ENCODE results near the gene HECW1.
A peak's percentile ranks its signal among the peaks of the same experiment; 100 is the strongest.
"Not testable (repeated sequence)": the region's sequence is repeated elsewhere in the genome, so short reads cannot be mapped to it uniquely, and the experiment has no call there.

The HECW1 gene

DNA sequence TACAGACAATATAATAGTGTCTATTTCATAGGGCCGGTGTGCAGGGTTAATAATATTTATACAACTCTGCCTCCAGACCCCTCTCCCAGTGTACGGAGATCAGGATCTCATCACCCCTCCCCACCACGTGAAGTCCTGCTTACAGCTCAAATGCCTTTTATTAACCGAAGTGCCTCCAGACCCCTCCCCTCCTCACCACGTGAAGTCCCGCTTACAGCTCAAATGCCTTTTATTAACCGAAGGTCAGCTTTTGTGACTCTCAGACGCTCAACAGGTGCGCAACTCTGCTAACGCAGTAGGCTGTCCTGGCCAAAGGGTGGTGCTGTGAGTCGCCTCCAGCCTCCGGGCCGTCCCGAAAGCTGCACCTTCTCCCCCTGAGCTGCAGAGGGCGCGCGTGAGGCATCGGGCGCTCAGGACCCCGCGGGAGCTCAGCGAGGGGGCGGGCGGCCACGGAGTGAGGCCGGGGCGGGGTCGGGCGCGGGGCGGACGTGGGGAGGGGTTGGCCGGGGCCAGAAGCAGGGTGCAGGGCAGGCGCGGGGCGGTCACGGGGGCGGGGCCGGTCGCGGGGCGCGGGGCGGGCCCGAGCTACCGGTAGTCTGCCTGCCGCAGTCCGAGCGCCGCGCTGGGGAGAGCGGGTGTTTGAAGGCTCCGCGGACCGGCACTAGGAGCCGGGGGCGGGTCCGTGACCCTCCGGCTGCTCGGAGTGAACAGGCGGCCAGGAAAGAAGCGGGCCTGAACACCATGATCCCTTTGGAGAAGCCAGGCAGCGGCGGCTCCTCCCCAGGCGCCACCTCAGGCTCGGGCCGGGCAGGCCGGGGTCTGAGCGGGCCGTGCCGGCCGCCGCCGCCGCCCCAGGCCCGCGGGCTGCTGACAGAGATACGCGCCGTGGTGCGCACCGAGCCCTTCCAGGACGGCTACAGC lies 470.3 kb downstream of the HECW1 start, which contains the start of gene STK17A:
Gene STK17A, plus strand, starts transcription at position 606 of the 921 bp plus-strand sequence. Its CDS starts 136 bp downstream, at position 742.
- peak; percentile 98 for DNase-seq (ENCODE audit: low spot score)

GRCh38 chr7:43583424-43584194 lies 471.2 kb downstream of the HECW1 start:
- DNase-seq (ENCODE audit: low spot score): peak; percentile 81

- DNase-seq (ENCODE audit: low spot score): no peak
These were observed 471.7 kb downstream of the HECW1 start for GRCh38 chr7:43584195-43584586.

GRCh38 chr7:43584733-43585132 lies 472.3 kb downstream of the HECW1 start:
- DNase-seq (ENCODE audit: low spot score): not testable (repeated sequence)

DNA sequence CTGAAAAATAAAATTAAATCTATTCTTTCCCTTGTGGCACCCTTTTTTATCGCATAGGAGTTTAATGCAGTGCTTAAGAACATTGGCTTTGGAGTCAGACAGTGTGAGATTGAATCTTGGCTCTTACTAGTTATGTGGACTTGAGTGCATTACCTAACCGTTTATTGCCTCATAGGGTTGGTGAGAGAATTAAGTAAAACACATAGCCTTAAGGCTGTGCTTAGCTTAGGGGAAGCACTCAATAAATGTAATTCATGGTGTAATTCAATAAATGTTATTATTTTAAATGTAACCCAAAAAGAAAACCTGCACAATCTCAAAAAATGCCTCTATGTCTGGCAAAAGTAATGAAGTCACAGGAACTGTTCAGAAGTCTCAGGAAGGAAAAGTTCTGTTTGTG lies 473.1 kb downstream of the HECW1 start:
- no peak for DNase-seq (ENCODE audit: low spot score)

GRCh38 chr7:43586251-43586900 lies 473.9 kb downstream of the HECW1 start:
- DNase-seq (ENCODE audit: low spot score): no peak

- no peak for DNase-seq (ENCODE audit: low spot score)
These were observed 476.2 kb downstream of the HECW1 start for GRCh38 chr7:43588477-43589132.

- no peak for DNase-seq (ENCODE audit: low spot score)
These were observed 476.7 kb downstream of the HECW1 start for GRCh38 chr7:43589133-43589478.

DNA sequence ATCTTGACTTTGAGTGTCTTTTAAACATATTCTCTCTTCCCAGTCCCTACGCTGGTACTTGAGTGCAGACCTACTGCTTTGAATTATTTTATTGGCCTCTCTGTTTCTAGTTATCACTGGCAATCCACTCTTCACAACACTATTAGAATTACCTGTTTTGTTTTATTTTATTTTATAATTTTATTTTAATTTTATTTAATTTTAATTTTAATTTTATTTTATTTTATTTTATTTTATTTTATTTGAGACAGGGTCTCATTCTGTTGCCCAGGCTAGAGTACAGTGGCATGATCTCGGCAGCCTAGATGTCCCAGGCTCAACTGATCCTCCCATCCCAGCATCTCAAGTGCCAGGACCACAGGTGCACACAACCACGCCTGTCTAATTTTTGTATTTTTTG lies 477.3 kb downstream of the HECW1 start:
- no peak for DNase-seq (ENCODE audit: low spot score)

DNA sequence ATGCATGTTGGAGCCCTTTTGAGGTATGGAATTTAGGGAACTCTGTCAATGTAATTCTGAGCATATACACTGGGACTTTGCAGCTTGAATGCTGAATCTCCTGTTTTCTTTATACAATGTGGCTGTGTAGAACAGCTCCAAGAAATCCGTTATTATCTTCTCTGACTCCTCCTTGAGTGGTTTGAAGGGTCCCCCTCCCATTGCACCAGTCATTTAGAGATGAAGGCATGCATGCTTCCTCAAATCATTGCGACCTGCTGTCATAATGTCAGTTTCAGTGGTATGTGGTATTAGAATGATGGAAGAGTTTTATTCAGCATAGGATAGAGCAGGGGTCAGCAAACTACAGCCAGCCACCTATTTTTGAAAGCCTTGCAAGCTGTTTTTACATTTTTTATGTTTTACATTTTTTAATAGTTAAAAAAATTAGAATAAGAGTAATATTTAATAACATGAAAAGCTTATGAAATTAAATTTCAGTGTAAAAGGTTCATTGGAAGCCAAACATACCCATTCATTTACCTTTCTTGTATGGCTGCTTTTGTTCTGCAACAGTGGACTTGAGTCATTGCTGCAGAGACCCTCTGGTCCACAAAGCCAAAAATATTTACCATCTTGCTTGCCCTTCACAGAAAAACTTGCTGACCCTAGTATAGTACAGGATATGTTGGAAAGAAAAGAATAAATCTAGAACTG lies 478.6 kb downstream of the HECW1 start:
- DNase-seq (ENCODE audit: low spot score): no peak

- no peak for DNase-seq (ENCODE audit: low spot score)
These were observed 479.2 kb downstream of the HECW1 start for GRCh38 chr7:43591558-43592180.

DNA sequence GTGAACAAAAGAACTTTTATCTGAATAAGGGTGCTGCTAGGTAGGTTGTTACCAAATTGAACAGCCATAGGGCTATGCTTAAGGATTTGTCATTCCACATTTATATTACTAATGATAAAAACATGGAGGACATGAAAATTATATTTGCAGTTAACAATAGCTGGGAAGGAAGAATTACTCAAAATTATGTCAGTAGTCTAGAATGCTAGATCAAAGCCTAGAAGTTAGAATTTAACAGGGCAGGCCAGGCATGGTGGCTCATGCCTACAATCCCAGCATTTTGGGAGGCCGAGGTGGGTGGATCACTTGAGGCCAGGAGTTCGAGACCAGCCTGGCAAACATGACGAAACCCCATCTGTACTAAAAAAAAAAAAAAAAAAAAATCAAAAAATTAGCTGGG lies 479.9 kb downstream of the HECW1 start:
- DNase-seq (ENCODE audit: low spot score): no peak

DNA sequence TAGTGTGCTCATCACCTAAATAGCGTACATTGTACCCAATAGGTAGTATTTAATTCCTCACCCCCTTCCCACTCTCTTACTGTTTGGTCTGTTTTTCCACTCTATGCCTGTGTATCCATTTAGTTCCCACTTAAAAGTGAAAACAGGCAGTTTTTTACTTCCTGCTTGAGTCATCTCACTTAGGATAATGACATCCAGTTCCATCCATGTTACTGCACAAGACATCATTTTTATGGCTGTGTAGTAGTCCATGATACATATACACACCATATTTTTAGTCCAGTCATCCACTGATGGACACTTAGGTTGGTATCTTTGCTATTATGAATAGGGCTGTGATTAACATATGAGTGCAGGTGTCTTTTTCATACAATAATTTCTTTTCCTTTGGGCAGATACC lies 480.6 kb downstream of the HECW1 start:
- DNase-seq (ENCODE audit: low spot score): no peak

- DNase-seq (ENCODE audit: low spot score): no peak
These were observed 481.6 kb downstream of the HECW1 start for GRCh38 chr7:43594020-43594419.

GRCh38 chr7:43596426-43596825 lies 484.0 kb downstream of the HECW1 start:
- not testable (repeated sequence) for DNase-seq (ENCODE audit: low spot score)

- no peak for DNase-seq (ENCODE audit: low spot score)
These were observed 487.6 kb downstream of the HECW1 start for GRCh38 chr7:43600056-43600455.

GRCh38 chr7:43602256-43602655 lies 489.8 kb downstream of the HECW1 start:
- DNase-seq (ENCODE audit: low spot score): no peak

DNA sequence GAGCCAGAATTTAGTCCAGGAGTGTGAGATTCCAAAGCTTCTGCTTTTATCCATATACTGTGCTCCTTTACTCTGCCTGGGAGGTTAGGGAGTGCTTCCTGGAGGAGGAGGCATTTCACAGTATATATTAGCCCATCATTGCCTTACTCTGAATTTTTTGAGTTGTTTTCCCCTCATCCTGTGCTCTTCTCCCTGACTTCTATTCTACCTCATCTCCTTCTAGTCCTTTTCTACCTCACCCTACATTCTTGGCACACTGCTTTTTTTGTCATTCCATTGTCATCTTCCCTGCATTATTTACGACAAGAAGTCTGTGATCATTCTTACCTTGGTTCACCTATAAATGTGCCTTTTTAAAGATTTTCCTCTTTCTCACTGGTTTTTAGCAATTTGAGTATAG lies 491.8 kb downstream of the HECW1 start:
- DNase-seq (ENCODE audit: low spot score): no peak

DNA sequence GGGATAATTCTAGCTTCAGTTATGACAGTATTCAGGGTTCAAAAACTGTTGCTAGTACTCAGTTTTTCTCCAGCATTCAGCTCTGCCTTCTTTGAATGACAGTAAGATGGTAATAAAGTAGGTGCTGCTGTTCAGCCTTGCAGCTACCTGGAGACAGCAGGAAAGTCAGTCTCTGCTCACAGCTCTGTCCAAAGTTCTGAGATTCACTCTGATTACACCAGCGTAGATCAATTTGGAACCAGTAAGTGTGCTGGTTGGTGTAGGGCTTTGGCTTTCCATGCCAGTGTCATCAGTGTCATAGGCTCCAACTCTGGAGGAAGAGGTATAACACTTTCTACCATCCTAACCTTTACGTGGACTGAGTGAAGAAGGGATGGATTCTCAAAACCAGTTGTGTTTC lies 496.6 kb downstream of the HECW1 start:
- DNase-seq (ENCODE audit: low spot score): no peak

DNA sequence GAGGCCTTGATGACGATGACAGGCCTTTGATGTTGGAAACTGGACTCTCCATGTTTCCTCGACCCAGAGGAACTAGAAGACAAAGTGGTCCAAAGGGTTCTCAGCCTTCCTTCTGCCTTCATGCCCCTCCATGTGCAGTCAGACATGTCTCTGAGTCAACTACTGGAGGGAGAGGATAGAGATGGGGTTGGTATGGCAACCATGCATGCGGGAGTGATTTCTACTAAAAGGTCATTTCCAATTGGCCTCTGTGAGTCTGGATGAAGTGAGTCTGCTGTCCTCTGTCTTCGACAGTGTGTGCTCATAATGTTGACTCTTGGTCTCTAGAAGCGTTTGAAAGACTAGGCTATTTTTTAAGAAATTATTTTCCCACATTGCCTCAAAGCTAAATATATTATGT lies 499.7 kb downstream of the HECW1 start:
- DNase-seq (ENCODE audit: low spot score): no peak

Measured in ecto neural progenitor cell (in vitro differentiated cells).